Spleen (tissue), 7 donors: ENCODE results near the gene HERPUD2.

Experiments used
- POLR2A ChIP-seq, 3 donors: fragments of 450-650 bp; IDR thresholded peaks; one replicate each; pipeline ENCODE4 v1.5.1; 2017; ENCODE audit warnings: antibody characterized with exemption in 3 of 3, mild to moderate bottlenecking in 1 of 3
- POLR2AphosphoS5 ChIP-seq, 3 donors: sonication (generic); formaldehyde crosslinking; IDR thresholded peaks; one replicate each; pipeline ENCODE4 v1.5.1; 2017; ENCODE audit warnings: antibody characterized with exemption in 3 of 3
- TF ChIP-seq, protein P1 (sequence below), 11 experiments: fragments of 200-600 bp in 7 of 11; fragments of 450-650 bp in 4 of 11; sonication (generic) in 4 of 11; IDR thresholded peaks in 8 of 11; conservative IDR thresholded peaks in 3 of 11; 1 replicate in 7 of 11; 2 replicates in 4 of 11; pipeline versions ENCODE4 v1.4.0 to v1.8.0; 2016 to 2021; ENCODE audit warnings: antibody characterized with exemption in 11 of 11, inconsistent platforms in 4 of 11, mild to moderate bottlenecking in 1 of 11
- donor health status: DM: no; HTN: no; CAD: no; lungs with moderate emphysema.
- donor health status: DM: no; HTN: no; CAD: no.
- donor health status: DM: no; HTN: no; CAD: no.

- TF ChIP-seq, protein P1, sequence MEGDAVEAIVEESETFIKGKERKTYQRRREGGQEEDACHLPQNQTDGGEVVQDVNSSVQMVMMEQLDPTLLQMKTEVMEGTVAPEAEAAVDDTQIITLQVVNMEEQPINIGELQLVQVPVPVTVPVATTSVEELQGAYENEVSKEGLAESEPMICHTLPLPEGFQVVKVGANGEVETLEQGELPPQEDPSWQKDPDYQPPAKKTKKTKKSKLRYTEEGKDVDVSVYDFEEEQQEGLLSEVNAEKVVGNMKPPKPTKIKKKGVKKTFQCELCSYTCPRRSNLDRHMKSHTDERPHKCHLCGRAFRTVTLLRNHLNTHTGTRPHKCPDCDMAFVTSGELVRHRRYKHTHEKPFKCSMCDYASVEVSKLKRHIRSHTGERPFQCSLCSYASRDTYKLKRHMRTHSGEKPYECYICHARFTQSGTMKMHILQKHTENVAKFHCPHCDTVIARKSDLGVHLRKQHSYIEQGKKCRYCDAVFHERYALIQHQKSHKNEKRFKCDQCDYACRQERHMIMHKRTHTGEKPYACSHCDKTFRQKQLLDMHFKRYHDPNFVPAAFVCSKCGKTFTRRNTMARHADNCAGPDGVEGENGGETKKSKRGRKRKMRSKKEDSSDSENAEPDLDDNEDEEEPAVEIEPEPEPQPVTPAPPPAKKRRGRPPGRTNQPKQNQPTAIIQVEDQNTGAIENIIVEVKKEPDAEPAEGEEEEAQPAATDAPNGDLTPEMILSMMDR (IDR thresholded peaks at IDR 0.05 in 8 of 11, conservative IDR thresholded peaks at IDR 0.05 in 3 of 11): no peak
- TF ChIP-seq POLR2A (IDR thresholded peaks at IDR 0.05) (no peak), POLR2AphosphoS5 (IDR thresholded peaks at IDR 0.05) (no peak)
These were observed 95.9 kb downstream of the HERPUD2 start for GRCh38 chr7:35599061-35599460.
